HG02884 (cell line): ENCODE data around the gene KSR1.

Experiments
- ATAC-seq: cut with Tn5 transposase; IDR thresholded peaks from one replicate; pipeline ENCODE4 v1.9.1; 2021; ENCODE audit warnings: mild to moderate bottlenecking, moderate library complexity; ENCODE audit not compliant: unreplicated experiment

Gene KSR1

GRCh38 chr17:27471321-27472269 lies 15.3 kb downstream of the KSR1 start:
- peak; percentile 68 for ATAC-seq

- ATAC-seq, result peak; percentile 30
These were observed 17.0 kb downstream of the KSR1 start for GRCh38 chr17:27473190-27473747.

GRCh38 chr17:27473748-27474609 lies 17.7 kb downstream of the KSR1 start:
- ATAC-seq, result peak; percentile 18

- ATAC-seq, result no peak
These were observed 18.9 kb downstream of the KSR1 start for GRCh38 chr17:27475070-27475673.

GRCh38 chr17:27475981-27476895 lies 20.0 kb downstream of the KSR1 start:
- ATAC-seq, result no peak

GRCh38 chr17:27477050-27477888 lies 21.0 kb downstream of the KSR1 start:
- ATAC-seq, result no peak

- no peak for ATAC-seq
These were observed 21.9 kb downstream of the KSR1 start for GRCh38 chr17:27477971-27478684.

- no peak for ATAC-seq
These were observed 22.8 kb downstream of the KSR1 start for GRCh38 chr17:27478901-27479538.

- no peak for ATAC-seq
These were observed 23.6 kb downstream of the KSR1 start for GRCh38 chr17:27479838-27480237.

- no peak for ATAC-seq
These were observed 24.5 kb downstream of the KSR1 start for GRCh38 chr17:27480699-27481098.

- peak; percentile 46 for ATAC-seq
These were observed 25.1 kb downstream of the KSR1 start for GRCh38 chr17:27481327-27481726.

GRCh38 chr17:27485125-27485524 lies 28.9 kb downstream of the KSR1 start:
- ATAC-seq, result no peak

GRCh38 chr17:27485716-27486495 lies 29.7 kb downstream of the KSR1 start:
- no peak for ATAC-seq

- no peak for ATAC-seq
These were observed 30.5 kb downstream of the KSR1 start for GRCh38 chr17:27486741-27487140.

- ATAC-seq, result no peak
These were observed 32.0 kb downstream of the KSR1 start for GRCh38 chr17:27488231-27488630.

- no peak for ATAC-seq
These were observed 32.9 kb downstream of the KSR1 start for GRCh38 chr17:27489045-27489715.

GRCh38 chr17:27490391-27490790 lies 34.1 kb downstream of the KSR1 start:
- no peak for ATAC-seq
